ENCODE measurements around the gene NECAB2.

Gene NECAB2

GRCh38 chr16:84047626-84048025 is 79.6 kb downstream of the NECAB2 start:
- DNase-seq: no peak

GRCh38 chr16:84048270-84048669 is 80.2 kb downstream of the NECAB2 start:
- DNase-seq: no peak

- no peak for DNase-seq
Measured at GRCh38 chr16:84048871-84049270, 80.8 kb downstream of the NECAB2 start.

DNA sequence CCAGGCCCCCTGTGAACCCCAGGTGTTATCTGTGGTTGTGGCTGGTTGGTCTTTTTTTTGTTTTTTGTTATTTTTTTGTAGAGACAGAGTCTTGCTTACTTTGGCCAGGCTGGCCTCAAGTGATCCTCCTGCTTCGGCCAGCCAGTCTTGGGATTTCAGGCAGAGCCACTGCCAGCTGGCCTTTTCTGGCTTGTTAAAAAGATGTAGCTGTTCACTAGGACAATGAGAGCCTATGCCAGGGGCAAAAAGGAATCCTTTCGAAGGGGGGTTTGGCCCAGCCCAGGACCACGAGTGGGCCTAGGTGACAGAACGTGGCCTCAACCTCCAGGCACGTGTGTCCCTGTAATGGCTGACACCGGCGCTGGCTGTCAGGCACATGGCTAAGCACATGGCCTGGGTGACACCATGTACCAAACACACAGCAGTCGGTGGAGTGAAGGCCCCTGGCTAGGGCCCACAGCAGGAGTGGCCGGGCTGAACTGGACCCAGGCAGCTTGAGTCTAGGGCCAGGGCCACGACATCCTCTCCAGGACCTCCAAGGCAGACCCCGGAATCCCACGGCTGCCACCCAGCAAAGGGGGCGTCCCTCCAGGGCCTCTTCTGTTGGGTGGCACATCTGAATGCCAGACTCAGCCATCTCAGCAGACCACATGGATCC is 81.5 kb downstream of the NECAB2 start:
- DNase-seq: no peak

DNA sequence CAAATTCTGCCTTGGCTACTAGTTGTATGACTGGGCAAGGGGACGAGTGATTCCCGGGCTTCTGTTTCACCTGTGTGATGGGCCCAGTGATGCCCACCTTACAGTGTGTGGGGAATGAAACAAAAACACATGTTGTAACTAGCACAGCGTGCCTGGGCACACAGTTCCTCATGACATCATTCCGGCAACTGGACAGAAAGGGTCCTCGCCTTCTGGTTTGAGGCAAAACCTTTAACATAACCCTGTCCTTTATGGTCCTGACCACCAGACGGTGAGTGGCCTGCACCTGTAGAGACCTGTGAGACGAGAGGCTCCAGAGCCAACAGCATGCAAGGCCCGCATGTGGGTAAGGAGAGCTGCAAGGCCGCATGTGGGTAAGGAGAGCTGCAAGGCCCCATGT is 82.3 kb downstream of the NECAB2 start:
- no peak for DNase-seq

DNA sequence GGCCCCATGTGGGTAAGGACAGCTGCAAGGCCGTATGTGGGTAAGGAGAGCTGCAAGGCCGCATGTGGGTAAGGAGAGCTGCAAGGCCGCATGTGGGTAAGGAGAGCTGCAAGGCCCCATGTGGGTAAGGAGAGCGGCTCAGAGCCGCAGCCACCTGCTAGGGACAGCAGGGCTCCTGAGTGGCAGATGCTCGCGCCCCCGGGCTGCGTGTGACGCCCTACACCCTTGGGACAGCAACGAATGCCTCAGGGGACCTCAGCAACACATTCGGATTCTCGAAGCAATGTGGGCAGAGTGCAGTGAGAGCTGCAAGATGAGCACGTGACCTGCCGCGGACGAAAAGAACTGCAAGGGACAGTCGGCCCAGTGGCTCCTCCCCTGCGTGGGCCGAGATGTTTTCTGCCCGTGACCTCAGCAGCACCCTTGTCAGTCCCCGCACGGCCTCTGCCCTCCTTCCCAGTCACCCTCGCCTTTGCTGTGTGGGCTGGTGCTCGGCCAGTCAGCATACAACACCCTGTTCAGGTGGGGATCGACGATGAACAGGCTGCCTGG is 84.1 kb downstream of the NECAB2 start:
- no peak for DNase-seq
